ENCODE measurements around the gene KHDC1.

DNA sequence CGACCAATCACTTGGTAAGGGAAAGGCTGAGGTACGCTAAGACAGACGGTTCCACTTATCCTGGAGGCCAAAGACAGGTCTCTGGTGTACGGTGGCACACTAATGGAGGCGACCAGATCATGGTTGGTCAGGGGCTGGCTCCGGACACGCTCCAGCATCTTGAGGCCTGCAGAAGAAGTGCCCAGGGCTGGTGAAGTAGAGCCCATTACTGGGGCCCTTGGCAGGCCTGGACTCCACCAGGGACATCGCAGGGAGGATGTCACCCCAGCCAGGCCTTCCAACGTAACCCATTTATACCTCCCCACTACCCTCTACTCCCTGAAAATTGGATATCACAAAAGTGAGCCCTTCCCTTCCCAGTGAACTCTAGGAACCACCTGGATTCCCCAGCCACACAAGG is 53.9 kb downstream of the KHDC1 start:
- TF ChIP-seq, protein P1, sequence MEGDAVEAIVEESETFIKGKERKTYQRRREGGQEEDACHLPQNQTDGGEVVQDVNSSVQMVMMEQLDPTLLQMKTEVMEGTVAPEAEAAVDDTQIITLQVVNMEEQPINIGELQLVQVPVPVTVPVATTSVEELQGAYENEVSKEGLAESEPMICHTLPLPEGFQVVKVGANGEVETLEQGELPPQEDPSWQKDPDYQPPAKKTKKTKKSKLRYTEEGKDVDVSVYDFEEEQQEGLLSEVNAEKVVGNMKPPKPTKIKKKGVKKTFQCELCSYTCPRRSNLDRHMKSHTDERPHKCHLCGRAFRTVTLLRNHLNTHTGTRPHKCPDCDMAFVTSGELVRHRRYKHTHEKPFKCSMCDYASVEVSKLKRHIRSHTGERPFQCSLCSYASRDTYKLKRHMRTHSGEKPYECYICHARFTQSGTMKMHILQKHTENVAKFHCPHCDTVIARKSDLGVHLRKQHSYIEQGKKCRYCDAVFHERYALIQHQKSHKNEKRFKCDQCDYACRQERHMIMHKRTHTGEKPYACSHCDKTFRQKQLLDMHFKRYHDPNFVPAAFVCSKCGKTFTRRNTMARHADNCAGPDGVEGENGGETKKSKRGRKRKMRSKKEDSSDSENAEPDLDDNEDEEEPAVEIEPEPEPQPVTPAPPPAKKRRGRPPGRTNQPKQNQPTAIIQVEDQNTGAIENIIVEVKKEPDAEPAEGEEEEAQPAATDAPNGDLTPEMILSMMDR (IDR thresholded peaks at IDR 0.05) = no peak
- no peak for TF ChIP-seq POLR2AphosphoS5 (IDR thresholded peaks at IDR 0.05)
